Measurements from ENCODE around the gene RBM38.

RBM38 gene

DNA sequence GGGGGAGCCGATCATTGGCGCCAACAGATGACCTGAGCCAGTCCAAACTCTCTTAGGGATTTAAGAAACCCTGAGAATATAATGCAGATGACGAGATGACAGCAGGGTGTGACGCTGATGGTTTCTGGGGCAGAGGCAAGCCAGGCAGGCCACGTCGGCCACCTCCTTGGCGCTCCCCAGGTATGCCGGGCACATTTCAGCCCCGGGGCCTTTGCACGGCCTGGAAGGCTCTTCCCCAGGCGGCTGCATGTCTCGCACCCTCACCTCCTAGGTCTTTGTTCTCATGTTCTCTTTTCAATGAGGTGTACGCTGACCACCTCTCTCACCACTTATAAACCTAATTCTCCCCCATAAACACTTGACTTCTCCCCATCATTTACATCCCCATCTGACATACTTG lies 64.9 kb downstream of the RBM38 start:
- DNase-seq (ENCODE audit: low read depth), result no peak

DNA sequence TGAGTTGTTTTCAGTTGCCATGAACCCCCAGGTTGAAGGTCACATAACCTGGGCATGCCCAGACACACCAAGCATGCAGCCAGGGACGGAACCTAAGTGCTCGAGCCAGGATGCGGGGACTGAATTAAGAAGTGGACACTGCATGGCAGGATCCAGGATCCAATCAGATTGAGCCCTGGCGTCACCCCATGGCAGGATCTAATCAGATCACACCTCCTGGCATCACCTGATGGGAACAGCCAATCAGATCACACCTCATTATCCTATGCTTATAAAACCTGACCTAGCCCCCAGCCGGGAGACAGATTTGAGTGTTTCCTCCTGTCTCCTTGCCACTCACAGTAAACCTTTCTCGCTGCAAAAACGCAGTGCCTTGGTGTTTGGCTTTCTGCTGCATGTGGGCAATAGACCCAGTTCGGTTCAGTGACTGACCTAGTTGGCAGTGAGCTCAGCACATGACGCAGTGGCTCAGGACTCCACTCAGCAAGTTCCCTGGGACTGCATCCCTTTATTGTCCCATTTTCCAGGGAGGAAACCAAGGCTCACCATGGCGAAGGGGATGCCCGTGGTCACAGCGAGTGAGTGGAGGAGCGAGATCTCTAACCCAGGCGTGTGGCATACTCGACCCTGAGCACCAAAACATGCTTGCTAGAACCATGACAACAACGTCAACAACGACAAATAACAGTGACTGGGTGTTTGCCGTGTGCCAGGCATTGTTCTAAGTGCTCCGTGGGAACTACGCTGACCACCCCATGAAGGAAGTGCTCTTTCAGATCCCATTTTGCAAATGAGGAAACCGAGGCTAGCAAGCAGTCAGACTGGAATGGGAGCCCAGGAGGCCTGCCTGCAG lies 66.3 kb downstream of the RBM38 start:
- no peak for DNase-seq (ENCODE audit: low read depth)

DNA sequence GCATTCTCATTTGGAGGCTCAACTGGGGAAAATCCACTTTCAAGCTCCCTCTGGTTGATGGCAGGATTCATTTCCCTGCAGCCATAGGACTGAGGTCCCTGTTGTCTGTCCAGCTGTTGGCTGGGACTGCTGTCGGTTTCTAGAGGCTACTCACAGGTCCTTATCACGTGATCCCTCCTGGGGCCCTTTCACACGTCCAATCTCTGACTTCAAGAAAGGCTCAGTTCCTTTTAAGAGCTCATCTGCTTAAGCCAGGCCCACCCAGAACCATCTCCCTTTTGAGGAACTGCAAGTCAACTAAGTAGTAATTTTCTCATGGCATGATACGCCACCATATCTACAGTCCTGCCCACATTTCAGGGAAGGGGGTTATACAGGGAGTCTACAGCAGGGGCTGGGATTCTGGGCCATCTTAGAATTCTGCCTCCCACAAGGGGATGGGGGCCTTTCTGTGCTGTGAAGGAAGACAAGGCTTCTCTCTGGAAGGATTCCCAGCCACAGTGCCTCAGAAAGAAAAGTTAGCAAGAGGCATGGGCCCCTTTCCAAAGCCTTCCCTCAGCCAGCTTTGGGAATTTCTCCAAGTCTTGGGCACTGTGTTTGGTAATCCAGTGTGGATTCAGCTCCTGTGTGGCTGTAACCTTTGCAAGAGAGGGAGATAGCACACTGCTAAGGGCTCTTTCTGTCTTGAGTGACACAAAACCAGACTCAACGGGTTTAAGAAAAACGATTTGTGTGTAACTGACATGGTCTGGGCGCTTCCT lies 67.4 kb downstream of the RBM38 start:
- no peak for DNase-seq (ENCODE audit: low read depth)

Measured in GM04504 (cell line).